SU-DHL-6 (cell line): Measurements from ENCODE around the gene CELSR2.

ENCODE experiments used
- H2AFZ ChIP-seq: fragments of 200-600 bp; sonication (generic); 2 replicates; pipeline ENCODE4 v1.6.1; 2014; ENCODE audit warnings: low read depth, mild to moderate bottlenecking, moderate library complexity, mixed read lengths, antibody characterized with exemption, low read length; ENCODE audit not compliant: severe bottlenecking
- H3F3A ChIP-seq: fragments of 200-600 bp; shearing (Covaris generic); 2 replicates; pipeline ENCODE4 v1.6.0; 2016; ENCODE audit warnings: antibody characterized with exemption, mild to moderate bottlenecking; ENCODE audit not compliant: insufficient read depth
- H3K27ac ChIP-seq: fragments of 200-600 bp; sonication (generic); 2 replicates; pipeline ENCODE4 v1.5.1; 2016; ENCODE audit warnings: low read depth, mild to moderate bottlenecking, low read length, moderate library complexity, mixed read lengths
- H3K27me3 ChIP-seq: fragments of 200-600 bp; sonication (generic), shearing (Covaris generic); 2 replicates; pipeline ENCODE4 v1.6.0; 2014; ENCODE audit warnings: mild to moderate bottlenecking, low read length
- H3K36me3 ChIP-seq: fragments of 200-600 bp; sonication (generic); 2 replicates; pipeline ENCODE4 v1.6.1; 2014; ENCODE audit warnings: mild to moderate bottlenecking, low read length, mixed read lengths
- H3K4me2 ChIP-seq: fragments of 300-600, 200-600 bp; shearing (Covaris generic), sonication (generic); 2 replicates; pipeline ENCODE4 v1.6.0; 2014; ENCODE audit warnings: low read length, low read depth, mild to moderate bottlenecking; ENCODE audit not compliant: poor library complexity, severe bottlenecking
- H3K4me3 ChIP-seq: fragments of 200-600 bp; sonication (generic); 2 replicates; pipeline ENCODE4 v1.5.1; 2014; ENCODE audit warnings: antibody characterized with exemption, low read length, mild to moderate bottlenecking, mixed read lengths; ENCODE audit not compliant: insufficient read depth, poor library complexity, severe bottlenecking
- H3K79me2 ChIP-seq: fragments of 200-600 bp; sonication (generic); 2 replicates; pipeline ENCODE4 v1.6.1; 2014; ENCODE audit warnings: mild to moderate bottlenecking, low read length, moderate library complexity; ENCODE audit not compliant: insufficient read depth
- H3K9ac ChIP-seq: fragments of 200-600 bp; sonication (generic); 2 replicates; pipeline ENCODE4 v1.7.0; 2014; ENCODE audit warnings: mild to moderate bottlenecking, low read length
- H3K9me2 ChIP-seq: fragments of 200-600 bp; sonication (generic); replicated peaks from 2 replicates; pipeline ENCODE4 v1.6.1; 2014; ENCODE audit warnings: low read length; ENCODE audit not compliant: insufficient read depth
- H3K9me3 ChIP-seq: fragments of 200-600 bp; sonication (generic); 2 replicates; pipeline ENCODE4 v1.6.1; 2014; ENCODE audit warnings: low read length, mixed read lengths; ENCODE audit not compliant: insufficient read depth
- H4K20me1 ChIP-seq: fragments of 200-600 bp; sonication (generic); 2 replicates; pipeline ENCODE4 v1.6.1; 2014; ENCODE audit warnings: low read depth, mild to moderate bottlenecking, antibody characterized with exemption, low read length, moderate library complexity, mixed read lengths
- CTCF ChIP-seq: fragments of 200-600 bp; sonication (generic); IDR thresholded peaks from one replicate; pipeline ENCODE4 v1.5.1; 2017; ENCODE audit warnings: antibody characterized with exemption, mild to moderate bottlenecking, low read length, moderate library complexity; ENCODE audit not compliant: insufficient read depth, poor library complexity, severe bottlenecking
- EZH2phosphoT487 ChIP-seq: fragments of 200-600 bp; sonication (generic), shearing (Covaris generic); conservative IDR thresholded peaks from 2 replicates; pipeline ENCODE4 v1.6.1; 2018; ENCODE audit warnings: mild to moderate bottlenecking, antibody characterized with exemption, low read length, moderate library complexity, mixed read lengths

The CELSR2 gene

GRCh38 chr1:109208394-109208793 lies 40.9 kb upstream of the CELSR2 start:
- Histone ChIP-seq H3K27ac (no peak overlapping the region), H3K36me3 (no peaks in the 10 kb centered on the region), H2AFZ (no peak overlapping the region), H3K27me3 (no peaks in the 10 kb centered on the region), H3K4me2 (no peak overlapping the region), H3K79me2 (no peaks in the 10 kb centered on the region), H3K4me3 (no peak overlapping the region), H3K9me3 (no peaks in the 10 kb centered on the region), H3F3A (no peaks in the 10 kb centered on the region), H3K9ac (no peak overlapping the region), H4K20me1 (no peaks in the 10 kb centered on the region), H3K9me2 (no peaks in the 10 kb centered on the region)
- no peak for TF ChIP-seq EZH2phosphoT487
- no peak for TF ChIP-seq CTCF

- Histone ChIP-seq H3K79me2 (peaks cover 2% of the 10 kb centered on the region; the same call in 1 of the 2 replicates), H3K9ac (no peak overlapping the region), H3K4me3 (no peak overlapping the region), H4K20me1 (no peaks in the 10 kb centered on the region), H2AFZ (no peak overlapping the region), H3K27me3 (no peaks in the 10 kb centered on the region), H3K27ac (no peak overlapping the region), H3K9me3 (no peaks in the 10 kb centered on the region), H3K4me2 (no peak overlapping the region), H3K9me2 (no peaks in the 10 kb centered on the region), H3F3A (no peaks in the 10 kb centered on the region), H3K36me3 (no peaks in the 10 kb centered on the region)
- no peak for TF ChIP-seq CTCF
- no peak for TF ChIP-seq EZH2phosphoT487
These were observed 40.4 kb upstream of the CELSR2 start for GRCh38 chr1:109208836-109209463.

GRCh38 chr1:109210058-109210457 lies 39.3 kb upstream of the CELSR2 start:
- no peak overlapping the region for H2AFZ ChIP-seq

More at GRCh38 chr1:109210058-109210457, 39.3 kb upstream of the CELSR2 start:
- Histone ChIP-seq H3K4me3 (no peak overlapping the region), H3K36me3 (no peaks in the 10 kb centered on the region), H3K4me2 (no peak overlapping the region), H3F3A (no peaks in the 10 kb centered on the region), H3K27ac (no peak overlapping the region), H3K9me3 (no peaks in the 10 kb centered on the region), H4K20me1 (no peaks in the 10 kb centered on the region), H3K27me3 (no peaks in the 10 kb centered on the region), H3K9ac (no peak overlapping the region), H3K79me2 (peaks cover 13% of the 10 kb centered on the region), H3K9me2 (no peaks in the 10 kb centered on the region)
- no peak for TF ChIP-seq CTCF
